Measurements from ENCODE around the gene KRT4. TPM values are rescaled to one million over a fixed set of nuclear protein-coding genes. Genes with fewer than 3 reads are reported as not detected.

Gene KRT4
- polyA plus RNA-seq, 6 donors from 2014 or later = not detected

DNA sequence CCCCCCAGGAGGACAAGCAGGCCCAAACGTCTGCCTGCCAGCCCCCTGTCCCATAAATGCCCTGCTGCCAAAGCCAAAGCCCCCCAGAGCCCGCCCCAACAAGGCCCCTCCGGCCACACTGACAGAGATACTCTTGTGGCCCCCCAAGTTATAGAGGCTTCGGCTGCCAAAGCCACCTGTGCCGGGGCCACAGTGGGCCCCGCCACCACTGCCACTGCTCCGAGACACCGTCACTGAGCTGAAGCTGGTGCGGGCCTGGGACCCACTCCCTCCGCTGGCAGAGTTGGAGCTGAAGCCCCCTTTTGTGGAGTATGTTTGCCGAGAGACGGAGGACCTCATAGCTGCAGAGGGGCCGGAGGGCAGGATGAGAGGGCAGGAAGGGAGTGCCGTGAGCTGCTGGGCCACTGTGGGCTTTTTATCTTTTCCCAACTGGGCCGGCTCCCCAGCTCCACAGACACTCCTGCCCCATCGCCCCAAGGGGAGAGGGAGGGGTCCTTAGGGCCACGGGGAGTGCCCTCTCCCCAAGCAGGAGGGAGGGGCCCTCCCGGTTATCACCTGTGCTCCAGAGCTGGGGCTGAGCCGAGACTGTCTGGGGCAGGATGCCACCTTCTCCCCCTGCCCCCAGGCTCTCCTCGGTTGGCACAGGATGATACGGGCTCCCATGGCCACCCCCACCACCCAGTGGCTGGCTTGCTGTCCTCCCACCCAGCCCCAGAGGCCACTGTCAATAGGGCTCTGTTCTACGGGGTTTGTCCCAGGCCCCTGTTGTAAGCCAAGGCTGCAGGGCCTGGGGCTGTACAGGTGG, 20.2 kb upstream of the KRT4 start, which contains the start of gene KRT79:
Gene KRT79 (minus strand): TSS at position 390 of the 805 bp plus-strand sequence. CDS start 51 bp downstream, at position 339.
- DNase-seq = no peak
- no peaks in the 10 kb centered on the region for H3K36me3 Mint-ChIP-seq
- peaks cover 9 to 52% (median 36%) of the 10 kb centered on the region in 3 donors for H3K27me3 Mint-ChIP-seq
- peaks cover 0 to 2% (median 0%) of the 10 kb centered on the region in 7 donors for H3K9me3 Mint-ChIP-seq
- H3K27ac Mint-ChIP-seq = no peak within 1 kb of the TSS
- no peak for ATAC-seq (ENCODE audit: low read depth in 2 of 2)
- H3K4me3 Mint-ChIP-seq = no peak within 1 kb of the TSS
- no peaks in the 10 kb centered on the region for H3K4me1 Mint-ChIP-seq

DNA sequence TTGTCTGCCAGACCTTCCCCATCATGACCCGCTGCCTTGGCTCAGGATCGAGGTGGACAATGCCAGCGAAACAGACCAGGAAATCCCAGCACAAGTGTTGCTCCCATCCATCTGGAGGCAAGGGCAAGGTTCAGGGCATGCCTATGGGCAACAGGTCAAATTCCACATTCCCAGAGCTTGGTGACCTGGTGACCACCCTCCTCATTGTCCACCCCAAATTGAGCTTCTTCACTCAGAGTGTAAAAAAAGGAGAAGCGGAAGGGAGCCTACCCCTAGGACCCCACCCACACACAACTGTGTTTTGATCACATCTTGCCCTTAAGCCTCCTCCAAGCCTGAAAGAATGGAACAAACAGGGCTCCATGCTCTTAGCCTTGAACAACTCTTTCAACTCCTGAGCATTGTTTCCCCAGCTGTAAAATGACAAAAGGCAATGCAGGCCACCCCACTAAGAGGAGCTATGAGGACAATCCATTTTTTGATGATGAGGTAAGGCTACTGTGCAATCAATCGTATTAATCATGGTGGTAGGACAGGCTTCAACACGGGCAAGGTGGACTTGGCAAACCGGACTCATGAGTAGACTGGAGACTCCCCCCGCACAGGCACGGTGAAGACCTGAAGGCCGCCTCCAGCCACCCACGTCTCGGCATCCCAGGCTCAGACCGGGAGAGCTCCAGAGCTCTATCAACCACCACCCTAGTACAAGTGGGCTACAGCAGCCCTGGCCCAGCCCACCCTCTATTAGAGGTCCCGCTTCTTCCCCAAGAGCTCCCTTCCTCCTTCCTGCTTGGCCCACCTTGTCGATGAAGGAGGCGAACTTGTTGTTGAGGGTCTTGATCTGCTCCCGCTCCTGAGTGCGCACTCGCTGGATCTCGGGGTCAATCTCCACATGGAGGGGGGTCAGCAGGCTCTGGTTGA, 19.3 kb upstream of the KRT4 start:
- Mint-ChIP-seq H3K9me3 (peaks cover 0 to 2% (median 0%) of the 10 kb centered on the region in 7 donors), H3K4me3 (no peak overlapping the region), H3K27me3 (peaks cover under 1 to 43% (median 28%) of the 10 kb centered on the region in 3 donors), H3K4me1 (no peaks in the 10 kb centered on the region), H3K27ac (no peak overlapping the region), H3K36me3 (no peaks in the 10 kb centered on the region)
- ATAC-seq (ENCODE audit: low read depth in 2 of 2) = no peak
- DNase-seq = no peak

DNA sequence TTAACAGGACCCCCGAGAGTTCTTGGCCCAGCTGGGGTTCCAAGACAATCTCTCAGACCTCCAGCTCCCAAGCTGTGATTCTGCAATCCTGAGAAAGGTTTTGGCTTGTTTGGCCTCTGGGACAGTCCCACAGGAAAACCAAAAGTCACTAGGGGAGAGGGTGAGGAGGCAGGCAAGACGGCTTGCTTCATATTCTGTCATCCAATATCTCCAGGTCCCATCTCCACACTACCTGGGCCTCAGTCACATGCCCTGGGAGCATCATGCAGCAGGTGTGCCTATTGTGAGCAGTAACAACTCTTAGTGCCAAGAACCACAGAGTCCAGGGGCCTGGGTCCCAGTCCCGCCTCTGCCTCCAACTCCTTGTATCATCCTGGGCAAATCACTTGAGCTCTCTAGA, 18.5 kb upstream of the KRT4 start:
- DNase-seq = no peak
- Mint-ChIP-seq H3K9me3 (no peaks in the 10 kb centered on the region), H3K4me3 (no peak overlapping the region), H3K27me3 (peaks cover 4 to 37% (median 24%) of the 10 kb centered on the region in 3 donors), H3K4me1 (no peaks in the 10 kb centered on the region), H3K27ac (no peak overlapping the region), H3K36me3 (no peaks in the 10 kb centered on the region)
- ATAC-seq (ENCODE audit: low read depth in 2 of 2) = no peak

DNA sequence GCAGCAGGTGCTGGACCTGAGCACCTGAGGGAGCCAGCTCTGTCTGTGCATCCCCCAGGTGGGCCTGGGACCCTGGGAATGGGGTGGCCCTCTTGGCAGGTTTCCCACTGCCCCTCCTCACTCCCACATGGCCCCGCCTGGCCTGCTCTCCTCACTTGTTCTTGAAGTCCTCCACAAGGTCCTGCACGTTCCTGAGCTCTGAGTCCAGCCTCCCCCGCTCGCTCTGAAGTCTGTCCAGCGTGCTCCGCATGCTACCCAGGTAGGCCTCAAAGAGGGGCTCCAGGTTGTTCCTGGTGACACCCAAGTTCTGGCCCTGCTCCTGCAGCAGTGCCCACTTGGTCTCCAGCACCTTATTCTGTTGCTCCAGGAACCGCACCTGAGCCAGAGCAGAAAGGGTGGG, 17.3 kb upstream of the KRT4 start:
- Mint-ChIP-seq H3K9me3 (no peaks in the 10 kb centered on the region), H3K27ac (no peak overlapping the region), H3K4me3 (no peak overlapping the region), H3K4me1 (no peaks in the 10 kb centered on the region), H3K36me3 (no peaks in the 10 kb centered on the region), H3K27me3 (peaks cover 13 to 37% (median 22%) of the 10 kb centered on the region in 3 donors)
- ATAC-seq (ENCODE audit: low read depth in 2 of 2) = no peak
- DNase-seq = no peak

DNA sequence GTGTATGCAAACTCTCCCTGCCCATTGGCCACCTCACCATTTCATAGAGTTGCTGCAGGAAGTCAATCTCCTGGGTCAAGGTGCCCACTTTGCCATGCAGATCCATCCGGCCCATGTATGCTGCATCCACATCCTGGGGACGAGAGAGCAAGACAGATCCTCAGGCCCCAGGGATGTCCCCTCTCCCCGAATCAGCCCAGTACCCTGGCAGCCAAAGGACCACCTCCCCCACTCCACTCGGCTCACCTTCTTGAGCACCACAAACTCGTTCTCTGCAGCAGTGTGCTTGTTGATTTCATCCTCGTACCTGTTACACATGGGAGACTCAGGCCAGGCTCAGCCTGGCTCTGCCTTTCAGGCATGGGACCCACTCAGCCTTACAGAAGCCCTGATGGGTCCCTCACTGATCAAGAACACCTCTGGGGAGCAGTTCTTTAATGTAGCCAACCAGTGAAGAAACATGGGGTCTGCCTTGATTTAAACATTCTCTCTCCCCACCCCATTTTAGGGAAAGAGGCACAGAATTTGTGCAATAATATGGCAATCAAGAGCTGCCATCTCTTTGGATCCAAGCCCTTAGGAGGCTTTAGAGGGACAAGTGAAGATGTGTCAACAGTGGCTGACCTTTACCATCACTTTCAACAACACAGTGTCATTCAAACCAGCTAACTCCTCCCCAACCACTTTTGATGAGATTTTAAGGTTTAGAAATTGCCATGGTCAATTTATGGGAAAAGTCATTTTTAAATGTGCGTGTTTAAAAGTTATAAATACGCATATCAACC, 16.3 kb upstream of the KRT4 start:
- Mint-ChIP-seq H3K4me3 (no peak overlapping the region), H3K9me3 (no peaks in the 10 kb centered on the region), H3K27me3 (peaks cover 13 to 40% (median 16%) of the 10 kb centered on the region in 3 donors), H3K36me3 (no peaks in the 10 kb centered on the region), H3K27ac (no peak overlapping the region), H3K4me1 (no peaks in the 10 kb centered on the region)
- DNase-seq (no peak), ATAC-seq (ENCODE audit: low read depth in 2 of 2) (no peak)

DNA sequence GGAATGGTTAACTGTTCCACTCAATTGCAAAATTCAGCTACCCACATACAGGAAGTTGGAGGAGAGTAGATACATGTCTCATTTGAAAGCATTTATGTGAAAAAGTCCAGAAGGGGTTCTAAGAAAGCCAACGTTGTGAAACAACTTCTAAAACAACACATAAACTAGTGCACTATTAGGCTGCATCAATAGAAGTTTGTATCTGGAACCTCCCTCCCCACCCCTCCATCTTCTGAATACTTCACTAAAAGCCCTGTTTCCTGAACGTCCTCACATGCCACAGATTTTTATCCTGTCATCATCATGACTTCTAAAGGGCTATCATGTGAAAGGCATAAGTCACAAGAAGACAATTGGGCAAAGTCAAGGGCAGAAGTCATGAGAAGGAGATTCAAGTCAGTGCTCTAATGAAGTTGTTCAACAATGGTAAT, 14.7 kb upstream of the KRT4 start:
- H3K27me3 Mint-ChIP-seq = peaks cover 13 to 45% (median 16%) of the 10 kb centered on the region in 3 donors
- DNase-seq (no peak), ATAC-seq (ENCODE audit: low read depth in 2 of 2) (no peak)
- no peaks in the 10 kb centered on the region for H3K36me3 Mint-ChIP-seq
- H3K9me3 Mint-ChIP-seq = no peaks in the 10 kb centered on the region
- H3K4me1 Mint-ChIP-seq = no peaks in the 10 kb centered on the region
- no peak overlapping the region for H3K27ac Mint-ChIP-seq
- no peak overlapping the region for H3K4me3 Mint-ChIP-seq

DNA sequence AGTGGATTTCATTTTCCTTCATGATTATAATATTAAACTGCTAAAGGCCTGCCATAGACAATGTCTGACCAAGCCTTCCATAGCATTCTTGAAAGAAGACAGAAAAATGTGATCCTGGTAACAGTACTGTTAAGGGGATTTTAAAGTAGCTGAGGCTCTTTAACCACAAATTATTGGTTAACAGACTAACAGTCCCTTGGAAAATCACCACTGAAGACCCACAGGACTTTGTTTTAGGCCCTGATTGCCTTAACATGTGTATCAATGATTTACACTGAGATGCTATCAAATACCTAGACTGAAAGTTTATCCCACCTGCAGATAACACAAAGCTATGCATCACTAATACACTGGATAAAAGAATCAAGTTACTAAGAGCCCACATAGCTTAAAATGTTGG, 14.2 kb upstream of the KRT4 start:
- H3K36me3 Mint-ChIP-seq = no peaks in the 10 kb centered on the region
- H3K4me3 Mint-ChIP-seq = no peak overlapping the region
- H3K9me3 Mint-ChIP-seq = no peaks in the 10 kb centered on the region
- no peak for DNase-seq
- no peak for ATAC-seq (ENCODE audit: low read depth in 2 of 2)
- peaks cover 13 to 47% (median 16%) of the 10 kb centered on the region in 3 donors for H3K27me3 Mint-ChIP-seq
- no peaks in the 10 kb centered on the region for H3K4me1 Mint-ChIP-seq
- no peak overlapping the region for H3K27ac Mint-ChIP-seq

DNA sequence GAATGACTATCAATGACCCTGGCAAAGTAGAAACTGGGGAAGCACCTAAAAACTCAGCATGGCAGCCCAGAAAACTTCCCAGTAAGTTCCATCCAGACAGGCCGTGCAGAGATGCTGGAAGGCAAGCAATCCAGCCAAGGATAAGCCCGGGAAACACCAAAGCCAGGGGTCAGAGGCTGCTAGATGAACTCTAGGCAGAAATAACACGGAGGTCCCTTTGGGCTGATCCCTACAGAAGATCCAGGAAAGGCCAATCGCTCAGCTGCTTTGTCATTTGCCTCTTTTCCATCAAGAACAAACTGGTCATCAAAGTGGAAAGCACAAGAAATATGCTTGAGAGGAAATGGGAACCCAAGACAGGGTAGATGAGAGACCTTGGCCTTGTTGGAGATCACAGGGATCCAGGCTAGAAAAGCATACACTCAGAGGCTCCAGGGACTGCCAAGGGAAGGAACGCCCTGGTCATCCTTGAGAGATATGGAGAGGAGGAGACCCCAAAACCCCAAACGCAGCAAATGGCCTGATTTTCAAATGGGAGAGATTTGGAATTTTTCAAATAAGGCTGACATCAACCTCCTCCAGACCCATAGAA, 13.7 kb upstream of the KRT4 start:
- no peak overlapping the region for H3K4me3 Mint-ChIP-seq
- DNase-seq (no peak), ATAC-seq (ENCODE audit: low read depth in 2 of 2) (no peak)
- no peak overlapping the region for H3K27ac Mint-ChIP-seq
- H3K27me3 Mint-ChIP-seq = peaks cover 13 to 46% (median 16%) of the 10 kb centered on the region in 3 donors
- no peaks in the 10 kb centered on the region for H3K4me1 Mint-ChIP-seq
- no peaks in the 10 kb centered on the region for H3K36me3 Mint-ChIP-seq
- H3K9me3 Mint-ChIP-seq = no peaks in the 10 kb centered on the region

DNA sequence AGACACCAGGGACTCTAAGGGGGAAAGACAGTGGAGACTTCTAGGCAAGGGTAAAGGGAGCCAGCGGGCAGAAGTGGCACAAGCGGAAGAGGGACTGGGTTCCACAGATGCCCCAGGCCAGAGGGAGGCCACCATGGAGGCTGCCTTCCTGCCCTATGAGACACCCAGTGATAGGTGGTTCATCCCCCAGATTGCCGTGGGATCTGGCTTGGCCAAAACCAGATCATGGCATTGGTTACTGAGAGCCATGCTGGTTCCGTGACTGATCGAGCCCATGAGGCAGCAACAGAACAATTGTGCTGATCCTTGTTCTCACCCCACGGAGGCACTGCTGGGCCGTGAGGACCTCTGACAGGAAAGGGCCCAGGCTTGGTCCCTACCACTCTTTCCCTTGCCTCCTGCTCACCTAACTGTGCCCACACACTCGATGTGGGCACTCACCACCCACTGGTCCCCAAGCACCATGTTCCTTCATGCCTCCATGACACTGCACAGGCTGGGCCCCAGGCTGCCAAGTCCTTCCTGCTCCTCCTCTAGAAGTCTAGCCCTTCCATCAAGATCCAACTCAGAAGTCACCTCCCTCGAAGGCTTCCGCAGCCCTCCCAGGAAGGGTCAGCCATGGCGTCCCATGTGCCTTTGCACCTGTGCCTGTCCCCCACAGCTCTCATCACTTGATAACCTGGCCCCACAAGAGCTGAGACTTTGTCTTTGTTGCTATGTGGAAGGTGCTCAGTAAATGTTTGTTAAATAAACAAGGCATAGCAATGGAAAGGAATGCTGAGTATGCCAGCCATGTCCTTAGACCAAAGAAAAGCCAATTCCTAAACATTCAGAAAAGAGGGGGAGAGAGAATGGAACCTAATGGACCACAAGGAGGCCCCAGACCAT, 12.9 kb upstream of the KRT4 start:
- Mint-ChIP-seq H3K4me1 (no peaks in the 10 kb centered on the region), H3K27me3 (peaks cover 13 to 45% (median 16%) of the 10 kb centered on the region in 3 donors), H3K4me3 (no peak overlapping the region), H3K9me3 (no peaks in the 10 kb centered on the region), H3K27ac (no peak overlapping the region), H3K36me3 (no peaks in the 10 kb centered on the region)
- DNase-seq (no peak), ATAC-seq (ENCODE audit: low read depth in 2 of 2) (no peak)

DNA sequence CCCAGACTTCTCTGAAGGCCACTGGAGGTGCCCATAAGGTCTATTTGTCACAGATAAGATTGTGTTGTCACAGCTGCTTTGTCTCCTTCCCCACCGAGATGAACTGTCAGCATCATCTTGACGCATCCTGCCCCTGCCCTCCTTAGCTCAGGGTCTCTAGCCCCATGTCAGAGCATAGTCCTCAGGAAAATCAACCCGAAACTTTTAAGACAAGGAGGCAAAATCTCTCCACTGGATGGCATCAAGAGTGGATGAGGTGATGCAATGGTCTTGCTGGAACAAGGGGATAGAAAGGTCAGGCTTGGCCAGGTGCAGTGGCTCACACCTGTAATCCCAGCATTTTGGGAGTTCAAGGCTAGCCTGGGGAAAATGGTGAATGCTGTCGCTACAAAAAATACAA, 12.0 kb upstream of the KRT4 start:
- no peaks in the 10 kb centered on the region for H3K4me1 Mint-ChIP-seq
- H3K36me3 Mint-ChIP-seq = no peaks in the 10 kb centered on the region
- H3K9me3 Mint-ChIP-seq = no peaks in the 10 kb centered on the region
- H3K27ac Mint-ChIP-seq = no peak overlapping the region
- ATAC-seq (ENCODE audit: low read depth in 2 of 2) = no peak
- DNase-seq = no peak
- peak overlapping the region in 1 of 8 donors; percentile 42 for H3K4me3 Mint-ChIP-seq
- H3K27me3 Mint-ChIP-seq = peaks cover 13 to 52% (median 16%) of the 10 kb centered on the region in 3 donors

DNA sequence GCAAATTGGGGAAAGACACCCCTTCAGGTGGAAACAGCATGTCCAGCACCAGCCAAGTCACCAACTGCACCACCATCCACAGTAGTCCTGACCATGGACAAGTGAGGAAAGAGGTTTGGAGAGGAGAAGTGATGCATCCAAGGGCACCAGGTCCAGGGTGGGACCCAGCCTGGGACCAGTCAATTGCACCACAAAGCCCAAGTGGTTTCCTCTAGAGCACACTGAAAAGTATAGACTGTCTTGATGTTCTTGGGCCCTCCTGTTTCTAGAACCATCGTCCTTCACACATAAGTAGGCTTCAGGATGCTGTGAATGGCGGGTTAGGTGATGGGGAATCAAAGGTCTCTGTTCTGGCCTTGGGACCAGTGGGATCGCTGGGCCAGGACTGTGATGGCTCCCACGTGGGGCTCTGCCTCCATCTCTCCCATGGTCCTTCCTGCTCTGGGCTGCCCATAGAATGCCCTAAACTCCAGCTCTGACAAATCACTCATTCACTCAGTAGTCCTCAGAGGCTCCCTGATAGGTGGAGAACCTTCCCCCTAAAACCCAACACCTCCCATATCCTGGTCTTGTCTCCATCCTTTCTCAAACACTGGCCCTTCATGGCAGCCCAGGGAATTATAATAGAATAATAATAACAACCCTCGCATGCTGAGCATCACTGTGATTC, 11.0 kb upstream of the KRT4 start:
- Mint-ChIP-seq H3K9me3 (no peaks in the 10 kb centered on the region), H3K4me3 (no peak overlapping the region), H3K27me3 (peaks cover 11 to 56% (median 13%) of the 10 kb centered on the region in 3 donors), H3K27ac (no peak overlapping the region), H3K4me1 (no peaks in the 10 kb centered on the region), H3K36me3 (no peaks in the 10 kb centered on the region)
- ATAC-seq (ENCODE audit: low read depth in 2 of 2) = no peak
- DNase-seq = no peak
